NAMALWA (cell line): ENCODE measurements around the gene GSAP.

Experiments
- DNase-seq: peaks from one replicate; pipeline ENCODE4 v3.0.0-alpha.2; 2015; ENCODE audit warnings: low spot score

GSAP gene

DNA sequence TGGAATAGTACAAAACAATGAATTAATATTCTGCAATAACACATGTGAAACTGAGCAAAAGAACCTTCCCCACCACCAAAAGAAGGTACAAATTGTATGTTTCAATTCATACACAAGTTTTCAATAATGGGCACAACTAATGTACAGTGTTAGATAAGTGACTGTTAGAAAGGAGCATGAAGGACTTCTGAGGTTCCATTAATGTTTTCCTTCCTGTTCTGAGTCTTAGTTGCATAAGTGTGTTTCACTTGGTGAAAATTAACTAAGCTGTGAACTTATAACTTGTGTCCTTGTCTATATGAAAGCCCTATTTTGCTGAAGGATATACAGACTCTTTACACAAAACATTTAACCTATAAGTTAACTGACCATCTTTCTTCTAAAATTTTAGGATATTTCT lies 8.2 kb downstream of the GSAP start:
- DNase-seq = no peak

DNA sequence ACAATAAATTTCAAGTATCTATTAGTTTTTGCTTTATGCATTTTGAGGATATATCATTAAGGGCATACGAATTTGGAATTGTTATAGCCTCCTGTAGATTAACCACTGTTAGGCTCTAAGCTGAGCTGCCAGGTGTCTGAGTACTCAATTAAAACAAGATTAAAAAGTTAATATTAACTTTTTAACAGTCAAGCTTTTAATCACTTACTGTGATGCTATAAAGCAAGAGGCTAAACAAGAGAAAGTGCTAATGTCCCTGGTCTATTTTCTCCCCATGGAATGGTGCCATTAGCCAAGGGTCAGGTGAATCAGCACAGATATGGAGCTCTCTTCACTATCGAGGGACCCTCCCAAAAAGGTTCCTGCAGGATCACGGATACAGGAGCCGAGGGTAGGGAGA lies 9.7 kb downstream of the GSAP start:
- no peak for DNase-seq

DNA sequence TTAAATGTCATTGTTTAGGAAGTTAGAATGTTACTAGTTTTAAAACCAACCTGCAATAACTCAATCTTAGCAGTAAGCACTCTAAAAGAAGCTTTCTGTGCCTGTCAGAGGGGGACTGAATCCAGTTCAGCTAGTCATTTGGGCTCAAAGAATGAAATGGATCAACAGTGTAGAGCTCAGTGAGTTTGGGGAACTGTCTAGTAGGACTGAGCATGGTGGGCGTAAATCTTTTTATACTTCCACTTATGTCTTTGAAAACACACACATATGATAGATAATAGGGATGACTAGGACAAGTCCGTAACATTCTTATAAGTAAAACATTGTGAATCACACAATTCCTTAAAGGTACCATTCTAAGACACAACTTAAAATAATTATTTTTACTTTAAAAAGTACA lies 11.5 kb downstream of the GSAP start:
- no peak for DNase-seq

DNA sequence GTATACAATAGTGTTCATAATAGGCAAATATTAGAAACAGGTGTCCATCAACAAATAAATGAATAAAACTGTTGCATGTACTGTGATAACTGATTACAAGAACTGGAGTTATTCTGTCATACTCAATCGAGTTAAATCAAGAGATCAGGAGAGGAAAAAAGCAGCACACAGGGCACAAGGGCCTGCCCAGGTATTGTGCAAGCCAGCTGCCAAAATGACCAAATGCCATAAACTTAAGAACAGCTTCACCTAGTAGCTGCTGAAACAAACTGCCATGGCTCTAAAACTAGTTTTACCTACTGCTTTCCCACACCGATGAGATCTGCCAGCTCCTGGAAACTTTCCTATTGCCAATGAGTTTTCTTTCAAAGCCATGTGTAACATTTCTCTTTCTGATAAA lies 12.2 kb downstream of the GSAP start:
- no peak for DNase-seq

GRCh38 chr7:77402818-77403217 lies 13.3 kb downstream of the GSAP start:
- DNase-seq = no peak

DNA sequence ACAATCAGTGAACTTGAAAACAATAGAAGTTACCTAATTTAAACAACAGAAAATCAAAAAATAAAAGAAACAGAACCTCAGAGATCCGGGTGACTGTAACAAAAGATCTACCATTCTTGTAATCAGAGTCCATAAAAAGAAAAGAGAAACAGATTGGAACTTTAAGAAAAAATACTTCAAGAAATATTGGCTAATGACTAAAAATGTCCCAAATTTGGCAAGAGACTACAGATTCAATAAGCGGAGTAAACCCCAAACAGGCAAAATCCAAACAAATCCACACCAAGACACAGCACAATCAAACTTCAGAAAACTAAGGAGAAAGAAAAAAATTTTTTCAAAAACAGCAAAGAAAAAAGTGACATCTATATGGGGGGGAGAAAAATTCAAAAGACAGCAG lies 15.1 kb downstream of the GSAP start:
- no peak for DNase-seq

DNA sequence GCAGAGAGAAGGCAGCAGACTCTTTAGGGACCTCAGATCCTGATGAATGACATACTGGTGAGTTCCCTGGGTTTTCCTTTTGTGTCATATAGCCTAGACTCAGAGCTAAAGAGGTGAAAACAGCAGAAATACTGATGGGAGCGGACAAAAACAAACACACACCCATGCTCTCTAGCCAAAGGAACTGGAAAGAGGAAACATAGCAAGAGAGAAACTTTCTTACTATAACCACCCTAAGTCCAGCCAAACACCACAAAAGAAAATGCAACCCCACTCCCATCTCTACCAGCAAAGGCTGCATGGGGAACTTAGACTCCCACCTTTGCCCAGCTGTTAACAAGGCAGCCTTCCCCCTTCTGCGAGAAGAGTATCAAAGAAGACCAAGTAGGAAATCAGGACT lies 16.3 kb downstream of the GSAP start:
- no peak for DNase-seq

DNA sequence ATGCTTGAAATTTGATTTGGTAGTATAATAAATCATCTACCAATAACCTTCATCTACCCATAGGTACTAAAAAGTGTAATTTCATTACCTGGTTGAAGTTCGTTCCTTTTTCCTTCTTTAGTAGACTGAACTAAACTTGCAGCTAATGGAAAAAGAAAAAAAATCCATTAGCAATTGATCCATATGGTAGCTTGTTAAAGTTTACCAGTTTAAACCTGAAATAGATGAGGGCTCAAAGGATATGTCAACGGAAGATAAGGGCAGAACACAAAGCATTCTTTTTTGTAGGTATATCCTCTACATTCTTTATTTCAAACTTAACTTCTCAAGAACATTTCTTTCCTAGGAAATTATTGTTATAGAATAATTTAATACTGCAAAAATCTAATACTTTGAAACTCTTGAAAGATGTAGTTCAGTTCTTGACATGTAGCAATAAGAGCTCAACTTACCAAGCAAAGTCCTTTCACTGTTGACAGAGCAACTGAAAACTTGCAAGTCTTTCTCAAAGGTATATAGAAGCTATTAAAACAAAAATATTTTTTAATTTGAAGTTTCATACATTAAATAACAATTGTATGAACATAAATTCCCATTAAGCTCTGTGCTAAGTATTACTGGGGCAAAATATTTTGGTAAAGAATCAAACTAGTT lies 19.1 kb downstream of the GSAP start:
- DNase-seq = no peak

GRCh38 chr7:77395626-77396025 lies 20.5 kb downstream of the GSAP start:
- DNase-seq = no peak

- DNase-seq = no peak
Measured at GRCh38 chr7:77393954-77394353, 22.2 kb downstream of the GSAP start.

- DNase-seq = no peak
Measured at GRCh38 chr7:77393261-77393660, 22.9 kb downstream of the GSAP start.

- DNase-seq = peak; percentile 30
Measured at GRCh38 chr7:77391230-77391629, 24.9 kb downstream of the GSAP start.

- no peak for DNase-seq
Measured at GRCh38 chr7:77388055-77388641, 28.0 kb downstream of the GSAP start.

DNA sequence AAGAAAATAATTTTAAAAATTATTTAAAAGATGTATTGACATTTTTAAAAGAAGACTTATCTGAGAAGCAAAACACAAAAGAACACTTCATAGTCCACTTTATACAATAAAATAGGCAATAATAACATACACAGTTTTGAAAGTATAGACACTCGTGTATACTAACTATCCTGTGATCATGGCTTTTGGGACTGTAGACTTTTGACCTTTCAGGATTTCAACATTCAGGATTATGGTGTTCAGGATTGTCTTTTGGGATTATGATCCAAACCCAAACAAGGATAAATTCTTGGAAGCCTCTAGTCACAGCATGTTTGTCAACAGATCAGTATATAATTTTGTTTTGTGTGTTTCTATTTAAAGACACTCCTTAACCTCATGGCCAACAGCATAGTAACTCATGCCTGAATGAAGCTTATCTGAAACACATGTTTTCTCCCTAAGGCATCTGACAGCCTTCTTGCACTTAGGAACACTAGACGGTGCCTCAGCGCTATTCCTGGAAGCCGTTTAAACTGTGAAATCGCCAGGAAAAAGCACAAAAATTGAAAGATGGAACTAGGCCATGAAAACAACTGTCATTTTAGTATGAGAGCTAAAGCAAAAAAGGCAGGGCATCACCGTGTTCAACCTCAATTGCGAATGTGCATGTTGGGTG lies 29.9 kb downstream of the GSAP start:
- DNase-seq = no peak

DNA sequence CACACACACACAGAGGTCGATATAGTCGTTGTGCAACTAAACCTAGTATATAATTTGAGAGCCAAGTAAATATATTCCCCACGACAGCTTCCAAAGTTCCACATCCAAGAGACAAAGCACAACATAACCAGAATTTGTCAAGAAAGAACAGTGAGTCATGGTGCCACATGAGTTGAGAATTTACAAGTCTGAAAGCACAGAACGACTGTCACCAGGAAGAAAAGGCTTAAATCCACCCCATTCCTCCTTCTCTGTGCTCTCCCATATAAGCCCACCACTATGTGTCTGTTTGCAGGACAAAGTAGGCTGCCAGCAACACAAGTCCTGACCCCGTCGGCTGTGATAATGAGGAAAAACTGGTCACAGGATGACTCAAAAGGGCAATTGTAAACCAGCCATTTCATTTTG lies 32.8 kb downstream of the GSAP start:
- no peak for DNase-seq

DNA sequence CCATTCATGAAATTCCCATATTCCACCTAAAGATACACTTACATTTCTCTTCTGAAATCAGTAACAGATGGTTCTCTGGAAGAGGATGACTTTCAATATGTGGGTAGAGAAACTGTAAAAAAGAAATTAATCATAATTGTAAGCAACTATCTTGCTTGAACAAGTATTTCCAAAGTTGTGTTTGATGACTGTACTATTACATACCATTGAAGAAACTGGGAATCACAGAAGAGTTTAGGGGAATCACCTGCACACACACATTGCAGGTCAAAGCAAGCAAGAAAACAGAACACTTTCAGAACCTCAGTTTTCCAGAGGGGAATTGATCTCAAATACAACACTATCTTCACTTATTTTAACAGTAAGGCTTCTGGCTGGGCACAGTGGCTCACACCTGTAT lies 33.6 kb downstream of the GSAP start:
- DNase-seq = no peak

GRCh38 chr7:77378584-77378983 lies 37.6 kb downstream of the GSAP start:
- DNase-seq = no peak

- no peak for DNase-seq
Measured at GRCh38 chr7:77370606-77371005, 45.5 kb downstream of the GSAP start.

DNA sequence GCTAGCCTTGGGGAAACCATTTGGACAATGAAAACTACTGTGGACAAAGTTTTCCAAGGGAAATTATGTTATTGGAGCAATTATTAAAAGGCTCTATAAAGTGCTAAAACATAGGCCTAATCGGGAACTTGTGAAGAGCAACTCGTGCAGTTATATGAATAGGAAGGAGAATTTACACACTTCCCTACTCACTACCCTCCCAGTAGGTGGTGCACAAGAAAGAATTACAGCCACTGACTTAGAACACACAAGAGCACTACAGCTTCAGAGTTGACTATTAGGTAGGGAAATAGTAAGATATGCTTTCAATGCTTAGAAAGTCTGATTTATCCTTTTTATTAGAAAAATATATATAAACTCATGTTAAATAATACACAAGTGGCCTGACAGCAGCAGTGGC lies 47.2 kb downstream of the GSAP start:
- DNase-seq = peak; percentile 43

DNA sequence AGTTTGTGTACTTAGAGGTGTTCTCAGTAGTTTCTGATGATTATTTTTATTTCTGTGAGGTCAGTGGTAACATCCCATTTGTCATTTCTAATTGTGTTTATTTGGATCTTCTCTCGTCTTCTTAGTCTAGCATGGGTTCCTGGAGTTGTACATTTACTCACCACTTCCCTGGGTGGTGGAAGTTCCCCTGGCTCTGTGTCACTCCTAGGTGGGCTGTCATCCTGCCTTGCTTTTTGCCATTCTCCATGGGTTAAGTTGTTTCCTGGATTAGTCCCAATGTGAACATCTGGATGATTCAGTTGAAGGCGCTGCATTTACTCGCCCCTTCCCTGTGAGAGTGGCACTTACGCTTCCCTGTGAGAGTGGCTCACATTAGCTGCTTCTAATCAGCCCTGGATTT lies 48.2 kb downstream of the GSAP start:
- DNase-seq = no peak

DNA sequence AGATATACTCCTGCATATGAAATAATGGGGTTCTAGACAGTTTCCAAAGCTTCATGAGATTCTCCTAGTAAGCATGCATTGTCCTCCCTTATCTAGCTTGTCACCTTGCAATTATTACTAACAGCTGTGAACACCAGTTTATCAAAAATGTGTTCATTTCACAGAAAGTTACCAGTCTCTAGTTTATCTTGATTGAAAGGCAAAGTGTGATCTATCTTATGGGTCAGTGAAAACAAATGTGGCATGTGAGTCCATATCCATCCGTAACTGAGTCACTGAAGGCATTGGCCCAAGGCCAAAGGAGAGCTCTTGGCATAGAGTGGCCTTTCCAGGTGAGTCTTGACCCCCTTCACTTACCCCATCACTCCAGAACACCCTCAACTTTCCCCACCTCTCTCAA lies 53.2 kb downstream of the GSAP start:
- no peak for DNase-seq

DNA sequence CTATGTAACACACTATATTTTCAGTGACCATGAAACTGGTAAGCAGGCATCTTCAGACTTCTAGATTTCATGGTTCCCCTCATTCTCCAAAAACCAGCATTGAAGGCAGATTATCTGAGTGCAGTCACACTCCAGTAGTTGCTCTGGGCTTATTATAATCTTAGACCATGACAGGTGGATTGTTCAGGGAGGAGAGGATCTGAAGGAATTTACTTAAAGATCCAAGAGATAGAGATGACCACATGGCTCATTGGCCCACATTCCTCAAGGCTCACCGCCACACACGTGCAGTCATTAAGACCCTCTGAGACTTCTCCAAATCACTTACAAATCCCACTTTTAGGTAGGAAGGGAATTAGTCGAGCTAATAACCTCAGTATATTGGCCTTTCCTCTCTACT lies 55.2 kb downstream of the GSAP start:
- DNase-seq = no peak

DNA sequence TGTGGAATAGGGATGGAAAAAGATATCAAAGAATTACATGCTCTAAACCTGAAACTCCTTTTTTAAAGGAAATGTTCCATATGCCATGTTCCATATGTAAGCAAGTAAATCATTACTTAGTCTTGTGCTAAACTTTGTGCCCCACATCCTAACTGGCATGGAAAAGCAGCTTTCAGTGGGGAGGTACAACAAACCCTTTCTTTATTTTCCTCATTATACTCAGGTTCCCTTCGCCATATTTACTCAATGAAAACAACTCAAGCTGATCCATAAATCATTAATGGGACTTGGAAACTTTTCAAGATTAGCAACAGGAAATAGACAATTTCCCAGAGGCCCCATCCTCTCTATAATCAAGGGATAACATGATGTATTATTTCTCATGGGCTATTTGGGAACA lies 56.0 kb downstream of the GSAP start:
- no peak for DNase-seq

DNA sequence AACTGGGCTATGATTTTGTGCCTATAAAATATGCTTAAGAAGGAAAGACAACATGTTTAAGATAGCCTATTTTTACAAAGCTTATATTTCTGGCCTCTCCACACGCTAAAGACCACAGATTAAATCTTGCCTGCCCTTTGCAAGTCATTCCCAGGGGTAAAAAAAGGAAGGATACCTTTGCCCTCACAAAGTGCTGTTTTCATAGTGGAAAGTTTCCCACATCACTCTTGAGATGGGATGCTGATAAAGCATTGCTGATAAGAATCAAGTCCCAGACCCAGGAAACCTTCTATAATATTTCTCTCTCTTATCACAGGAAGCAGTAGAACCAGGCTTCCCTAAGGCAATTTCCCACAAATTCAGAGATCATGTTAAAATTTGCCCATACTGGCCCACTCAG lies 56.5 kb downstream of the GSAP start:
- no peak for DNase-seq
